Mononuclear cell (primary cell): ENCODE results near the gene AK5. TPM values are rescaled to one million over a fixed set of nuclear protein-coding genes. Genes with fewer than 3 reads are reported as not detected.

Experiments
- H3K27me3 ChIP-seq: 2 replicates; pipeline ENCODE4 v1.6.0; 2011; ENCODE audit warnings: low read length, control low read depth; ENCODE audit not compliant: insufficient read depth
- H3K4me1 ChIP-seq: 2 replicates; pipeline ENCODE4 v1.5.1; 2011; ENCODE audit warnings: mild to moderate bottlenecking, low read length, control low read depth; ENCODE audit not compliant: insufficient read depth
- H3K4me3 ChIP-seq: 2 replicates; pipeline ENCODE4 v1.5.1; 2011; ENCODE audit warnings: mild to moderate bottlenecking, low read length, moderate library complexity
- H3K9me3 ChIP-seq: 2 replicates; pipeline ENCODE4 v1.5.1; 2011; ENCODE audit warnings: low read depth, mild to moderate bottlenecking, control low read depth, low read length
- total RNA-seq: library from RNA; depleted of rRNA; stranded (reverse); fragments of >200 nt; gene quantifications from one replicate; pipeline ENCODE4 v1.2.3, GENCODE V29; 2012

The AK5 gene, protein sequence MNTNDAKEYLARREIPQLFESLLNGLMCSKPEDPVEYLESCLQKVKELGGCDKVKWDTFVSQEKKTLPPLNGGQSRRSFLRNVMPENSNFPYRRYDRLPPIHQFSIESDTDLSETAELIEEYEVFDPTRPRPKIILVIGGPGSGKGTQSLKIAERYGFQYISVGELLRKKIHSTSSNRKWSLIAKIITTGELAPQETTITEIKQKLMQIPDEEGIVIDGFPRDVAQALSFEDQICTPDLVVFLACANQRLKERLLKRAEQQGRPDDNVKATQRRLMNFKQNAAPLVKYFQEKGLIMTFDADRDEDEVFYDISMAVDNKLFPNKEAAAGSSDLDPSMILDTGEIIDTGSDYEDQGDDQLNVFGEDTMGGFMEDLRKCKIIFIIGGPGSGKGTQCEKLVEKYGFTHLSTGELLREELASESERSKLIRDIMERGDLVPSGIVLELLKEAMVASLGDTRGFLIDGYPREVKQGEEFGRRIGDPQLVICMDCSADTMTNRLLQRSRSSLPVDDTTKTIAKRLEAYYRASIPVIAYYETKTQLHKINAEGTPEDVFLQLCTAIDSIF
- 16.3 TPM for total RNA-seq

- peaks cover 39% of the 10 kb centered on the region for H3K4me1 ChIP-seq
- peak within 1 kb of the TSS; percentile 34 for H3K4me3 ChIP-seq
- peaks cover 82% of the 10 kb centered on the region for H3K27me3 ChIP-seq
- no peaks in the 10 kb centered on the region for H3K9me3 ChIP-seq
These were observed at the start of gene AK5 for GRCh38 chr1:77281491-77282186. Gene AK5 (plus strand): TSS chr1:77282019. CDS start chr1:77282314, 295 bp downstream.

GRCh38 chr1:77232829-77233228 is 49.0 kb upstream of the AK5 start:
- H3K4me1 ChIP-seq, result peaks cover under 1% of the 10 kb centered on the region
- no peaks in the 10 kb centered on the region for H3K27me3 ChIP-seq
- peaks cover 6% of the 10 kb centered on the region for H3K9me3 ChIP-seq
- H3K4me3 ChIP-seq, result no peak overlapping the region

GRCh38 chr1:77234096-77234495 is 47.7 kb upstream of the AK5 start:
- Histone ChIP-seq H3K9me3 (peaks cover 6% of the 10 kb centered on the region), H3K27me3 (no peaks in the 10 kb centered on the region), H3K4me3 (no peak overlapping the region), H3K4me1 (peaks cover 8% of the 10 kb centered on the region)

DNA sequence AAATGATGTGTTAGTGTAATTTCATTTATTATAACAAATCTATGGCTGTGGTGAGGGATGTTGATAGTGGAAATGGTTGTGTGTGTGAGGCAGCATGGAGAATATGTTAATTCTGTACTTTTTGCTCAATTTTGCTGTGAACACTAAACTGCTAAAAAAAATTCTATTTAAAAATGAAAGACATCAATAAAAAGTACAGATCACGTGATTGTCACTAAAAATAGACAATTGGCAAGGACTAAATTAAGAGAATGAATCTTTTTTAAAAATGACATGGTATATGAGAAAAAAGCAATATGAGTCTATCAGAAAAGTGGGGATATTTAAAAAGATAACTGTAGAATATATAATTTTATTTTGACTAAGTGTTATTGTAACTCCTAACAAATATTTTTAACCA is 46.9 kb upstream of the AK5 start:
- H3K4me1 ChIP-seq, result peaks cover 12% of the 10 kb centered on the region
- no peaks in the 10 kb centered on the region for H3K27me3 ChIP-seq
- H3K9me3 ChIP-seq, result peaks cover 6% of the 10 kb centered on the region
- H3K4me3 ChIP-seq, result no peak overlapping the region

DNA sequence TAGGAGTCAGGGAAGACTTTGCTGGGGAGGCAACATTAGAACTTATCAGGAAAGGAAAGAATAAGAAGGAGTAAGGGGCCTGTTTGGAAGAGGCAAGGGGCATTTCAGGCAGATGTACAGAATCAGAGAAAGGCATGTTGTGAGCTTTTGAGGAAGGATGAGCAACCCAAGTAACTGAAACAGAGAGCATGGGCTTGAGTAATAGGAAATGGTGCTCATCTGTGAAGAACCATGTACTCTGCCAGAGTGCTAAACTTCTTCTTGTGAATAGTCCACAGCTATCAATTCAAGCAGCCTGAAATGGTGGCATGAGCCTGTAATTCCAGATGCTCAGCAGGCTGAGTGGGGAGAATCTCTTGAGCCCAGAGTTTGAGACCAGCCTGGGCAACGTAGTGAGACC is 43.4 kb upstream of the AK5 start:
- Histone ChIP-seq H3K27me3 (no peaks in the 10 kb centered on the region), H3K9me3 (no peaks in the 10 kb centered on the region), H3K4me1 (peaks cover 12% of the 10 kb centered on the region), H3K4me3 (no peak overlapping the region)

- Histone ChIP-seq H3K4me1 (peaks cover 12% of the 10 kb centered on the region), H3K9me3 (no peaks in the 10 kb centered on the region), H3K4me3 (no peak overlapping the region), H3K27me3 (no peaks in the 10 kb centered on the region)
These were observed 42.5 kb upstream of the AK5 start for GRCh38 chr1:77239311-77239710.

- no peaks in the 10 kb centered on the region for H3K27me3 ChIP-seq
- H3K4me1 ChIP-seq, result no peaks in the 10 kb centered on the region
- peaks cover 36% of the 10 kb centered on the region for H3K9me3 ChIP-seq
- no peak overlapping the region for H3K4me3 ChIP-seq
These were observed 36.0 kb upstream of the AK5 start for GRCh38 chr1:77245830-77246229.

- Histone ChIP-seq H3K4me3 (no peak overlapping the region), H3K9me3 (peaks cover 49% of the 10 kb centered on the region), H3K27me3 (no peaks in the 10 kb centered on the region)
These were observed 31.7 kb upstream of the AK5 start for GRCh38 chr1:77250126-77250525.

DNA sequence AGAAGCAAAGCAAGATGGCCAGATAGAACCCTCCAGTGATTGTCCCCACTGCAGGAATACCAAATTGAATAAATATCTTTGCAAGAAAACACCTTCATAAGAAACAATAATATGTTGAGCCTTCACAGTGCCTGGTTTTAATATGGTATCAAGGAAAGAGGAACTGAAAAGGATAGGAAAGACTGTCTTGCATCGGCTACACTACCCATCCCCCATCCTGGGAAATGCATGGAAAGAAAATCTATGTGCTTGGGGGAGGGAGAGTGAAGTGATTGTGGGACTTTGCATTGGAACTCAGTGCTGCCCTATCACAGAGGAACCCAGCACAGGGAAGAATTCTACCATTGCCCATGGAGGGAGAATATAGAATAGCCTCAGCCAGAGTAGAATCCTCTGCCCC is 28.6 kb upstream of the AK5 start:
- Histone ChIP-seq H3K27me3 (no peaks in the 10 kb centered on the region), H3K4me3 (no peak overlapping the region), H3K9me3 (peaks cover 38% of the 10 kb centered on the region), H3K4me1 (no peaks in the 10 kb centered on the region)

More at GRCh38 chr1:77250126-77250525, 31.7 kb upstream of the AK5 start:
- no peaks in the 10 kb centered on the region for H3K4me1 ChIP-seq

GRCh38 chr1:77263708-77264107 is 18.1 kb upstream of the AK5 start:
- Histone ChIP-seq H3K4me1 (no peaks in the 10 kb centered on the region), H3K4me3 (no peak overlapping the region), H3K9me3 (no peaks in the 10 kb centered on the region), H3K27me3 (no peaks in the 10 kb centered on the region)

DNA sequence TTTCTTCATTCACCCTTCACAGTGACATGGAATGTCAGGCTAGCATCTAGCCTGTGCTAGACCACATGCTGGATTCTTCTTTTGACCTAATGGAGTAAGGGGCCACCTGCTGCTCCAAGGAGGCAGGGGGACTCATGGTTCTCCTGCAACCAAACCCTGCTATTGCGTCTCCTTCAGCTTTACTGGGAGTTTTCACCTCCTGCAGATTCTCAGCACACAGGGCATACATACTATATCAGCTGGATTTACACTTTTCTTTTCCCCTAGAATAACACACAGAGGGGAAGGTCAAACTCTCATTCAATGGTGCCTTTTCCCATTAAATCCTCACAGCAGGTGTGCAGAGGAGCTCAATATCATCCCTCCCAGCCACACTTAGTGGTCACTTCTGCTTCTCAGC is 16.6 kb upstream of the AK5 start:
- Histone ChIP-seq H3K4me3 (no peak overlapping the region), H3K4me1 (no peaks in the 10 kb centered on the region), H3K27me3 (no peaks in the 10 kb centered on the region), H3K9me3 (no peaks in the 10 kb centered on the region)

DNA sequence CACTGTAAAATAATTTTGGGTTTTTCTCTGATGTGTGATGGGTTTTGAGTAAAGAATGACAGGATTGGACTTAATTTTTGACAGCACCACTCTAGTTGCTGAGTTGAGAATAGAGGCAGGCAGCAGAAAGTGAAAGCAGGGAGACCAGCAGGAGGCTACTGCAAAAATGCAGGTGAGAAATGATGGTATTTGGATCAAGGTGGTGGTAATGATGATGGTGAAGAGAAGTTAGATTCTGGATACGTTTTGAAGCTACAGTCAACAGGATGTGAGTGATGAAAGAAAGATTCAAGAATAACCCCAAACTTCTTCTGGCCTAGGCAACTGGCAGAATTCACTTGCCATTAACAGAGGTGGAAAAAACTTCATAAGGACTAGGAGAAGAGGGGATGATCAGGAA is 14.8 kb upstream of the AK5 start:
- Histone ChIP-seq H3K4me1 (no peaks in the 10 kb centered on the region), H3K27me3 (no peaks in the 10 kb centered on the region), H3K4me3 (no peak overlapping the region), H3K9me3 (no peaks in the 10 kb centered on the region)

DNA sequence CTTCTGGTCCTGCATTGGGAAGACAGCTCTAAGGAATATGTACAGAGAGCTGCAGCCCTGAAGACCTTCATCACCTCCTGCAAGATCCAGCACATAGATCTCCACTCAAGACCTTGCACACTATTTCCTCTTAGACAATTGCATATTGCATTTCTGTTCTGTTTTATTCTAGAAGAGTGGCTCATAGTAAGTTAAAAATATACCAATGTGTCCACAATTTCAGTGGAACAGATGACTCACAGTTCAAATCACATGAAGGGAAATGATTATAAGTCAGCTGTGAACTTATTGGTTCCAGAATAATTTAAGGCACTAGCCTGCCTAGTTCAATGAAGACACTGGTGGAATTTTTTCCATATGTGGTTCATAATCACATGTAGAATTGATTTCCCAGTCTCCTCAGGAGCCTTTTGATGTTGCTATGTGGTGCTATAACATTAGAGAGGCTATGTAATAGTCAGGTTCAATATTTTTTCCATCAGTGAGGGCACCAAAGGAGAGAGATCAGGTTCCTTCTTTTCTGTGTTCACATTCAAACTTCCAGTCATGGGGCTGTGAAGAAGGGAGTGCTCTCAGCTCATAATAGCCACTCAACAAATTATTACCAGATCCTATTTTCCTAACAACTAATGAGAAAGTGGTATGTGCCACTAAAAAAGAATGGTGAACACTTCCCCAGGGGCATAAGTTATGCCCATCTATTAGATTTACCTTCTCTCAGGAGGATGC is 9.8 kb upstream of the AK5 start:
- H3K9me3 ChIP-seq, result no peaks in the 10 kb centered on the region
- H3K4me1 ChIP-seq, result no peaks in the 10 kb centered on the region
- no peak overlapping the region for H3K4me3 ChIP-seq
- H3K27me3 ChIP-seq, result peaks cover 13% of the 10 kb centered on the region

DNA sequence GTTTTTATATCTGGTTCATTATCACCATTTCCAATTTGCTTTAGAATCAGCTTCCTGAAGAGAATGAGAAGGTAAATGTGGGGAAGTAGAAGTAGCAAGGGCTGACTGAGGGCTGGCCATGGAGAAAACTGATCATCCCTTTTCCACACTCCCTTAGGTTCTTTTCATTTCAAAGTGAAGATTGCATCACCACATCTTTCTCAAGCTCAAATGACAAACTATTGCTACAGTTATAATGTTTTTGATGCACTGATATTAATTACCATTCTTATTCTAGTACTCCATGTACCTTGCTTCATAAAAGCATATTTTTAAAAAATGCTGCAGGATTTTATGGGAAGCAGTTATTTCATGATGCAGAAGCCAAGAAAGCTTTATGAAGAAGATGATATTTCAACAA is 7.9 kb upstream of the AK5 start:
- H3K9me3 ChIP-seq, result no peaks in the 10 kb centered on the region
- no peak overlapping the region for H3K4me3 ChIP-seq
- no peaks in the 10 kb centered on the region for H3K4me1 ChIP-seq
- H3K27me3 ChIP-seq, result peaks cover 32% of the 10 kb centered on the region

GRCh38 chr1:77275194-77275593 is 6.6 kb upstream of the AK5 start:
- Histone ChIP-seq H3K9me3 (no peaks in the 10 kb centered on the region), H3K4me1 (peaks cover 9% of the 10 kb centered on the region), H3K4me3 (no peak overlapping the region), H3K27me3 (peaks cover 37% of the 10 kb centered on the region)
